HepG2 (cell line): ENCODE data around the gene TRIM7. TPM values are rescaled to one million over a fixed set of nuclear protein-coding genes. Genes with fewer than 3 reads are reported as not detected.

ENCODE experiments used
- BCLAF1 ChIP-seq: fragments of 450-650 bp; IDR thresholded peaks from 2 replicates; pipeline ENCODE4 v1.6.1; 2017; ENCODE audit warnings: mild to moderate bottlenecking
- BHLHE40 ChIP-seq: IDR thresholded peaks from 2 replicates; pipeline ENCODE4 v1.6.1; 2011; ENCODE audit warnings: low read length, improper control_type of control experiment
- EEA1 ChIP-seq: sonication (generic); formaldehyde crosslinking; IDR thresholded peaks from 2 replicates; pipeline ENCODE4 v1.5.1; 2020; ENCODE audit warnings: mild to moderate bottlenecking, missing genetic modification reagents, borderline replicate concordance
- ERF ChIP-seq: IDR thresholded peaks from 2 replicates; pipeline ENCODE4 v1.6.1; 2018; ENCODE audit warnings: missing biosample characterization, missing genetic modification reagents
- KAT7 ChIP-seq: IDR thresholded peaks from 2 replicates; pipeline ENCODE4 v1.6.1; 2018; ENCODE audit warnings: borderline replicate concordance, missing compliant biosample characterization
- MTA1 ChIP-seq: sonication (generic); formaldehyde crosslinking; IDR thresholded peaks from 2 replicates; pipeline ENCODE4 v1.4.0; 2020; ENCODE audit warnings: missing genetic modification reagents, mild to moderate bottlenecking, borderline replicate concordance
- PCBP2 ChIP-seq: fragments of 200-400 bp; formaldehyde crosslinking; optimal IDR thresholded peaks from 2 replicates; pipeline ENCODE3; 2018; ENCODE audit warnings: low read length, low read depth; ENCODE audit not compliant: poor library complexity, severe bottlenecking
- TFE3 ChIP-seq: IDR thresholded peaks from 2 replicates; pipeline ENCODE4 v1.6.1; 2016
- TOE1 ChIP-seq: sonication (generic); formaldehyde crosslinking; IDR thresholded peaks from 2 replicates; pipeline ENCODE4 v1.4.0; 2020; ENCODE audit warnings: mild to moderate bottlenecking, missing genetic modification reagents
- ZFX ChIP-seq: sonication (generic); formaldehyde crosslinking; IDR thresholded peaks from 2 replicates; pipeline ENCODE4 v1.4.0; 2020; ENCODE audit warnings: mild to moderate bottlenecking, low read depth, missing genetic modification reagents, moderate library complexity
- ZNF18 ChIP-seq: sonication (generic); formaldehyde crosslinking; IDR thresholded peaks from 2 replicates; pipeline ENCODE4 v1.8.0; 2022; ENCODE audit warnings: mild to moderate bottlenecking, missing genetic modification reagents; ENCODE audit not compliant: insufficient replicate concordance
- ZNF350 ChIP-seq: sonication (generic); formaldehyde crosslinking; IDR thresholded peaks from 2 replicates; pipeline ENCODE4 v1.4.0; 2020; ENCODE audit warnings: mild to moderate bottlenecking, low read depth, missing genetic modification reagents, borderline replicate concordance
- ZNF503 ChIP-seq: sonication (generic); formaldehyde crosslinking; IDR thresholded peaks from 2 replicates; pipeline ENCODE4 v1.4.0; 2020; ENCODE audit warnings: missing genetic modification reagents
- ZNF878 ChIP-seq: sonication (generic); formaldehyde crosslinking; IDR thresholded peaks from 2 replicates; pipeline ENCODE4 v1.8.1; 2023; ENCODE audit warnings: mild to moderate bottlenecking, missing genetic modification reagents, moderate library complexity
- polyA plus RNA-seq, 8 experiments: library from polyadenylated mRNA; depleted of rRNA in 3 of 8; stranded (reverse) in 7 of 8; unstranded in 1 of 8; fragments of >200 nt; fragmentation: Illumina TruSeq in 4 of 8; extraction: Trizol in 4 of 8; gene quantifications; 2 replicates each; pipeline versions ENCODE4 v1.2.1 to v1.2.3, GENCODE V29; 2011 to 2016; ENCODE audit warnings: low read depth in 4 of 8, missing spikeins in 1 of 8, mixed read lengths in 1 of 8; ENCODE audit not compliant: insufficient read depth in 1 of 8
- total RNA-seq, 5 experiments: library from RNA; depleted of rRNA; stranded (reverse); fragments of >200 nt; fragmentation: Illumina TruSeq; extraction: Trizol; gene quantifications; 2 replicates each; pipeline ENCODE4 v1.2.3, GENCODE V29; 2016; ENCODE audit warnings: low read depth in 1 of 5
- TF ChIP-seq, protein P1 (sequence below): sonication (generic); formaldehyde crosslinking; IDR thresholded peaks from 2 replicates; pipeline ENCODE4 v1.4.0; 2020; ENCODE audit warnings: mild to moderate bottlenecking, low read depth, missing genetic modification reagents
- TF ChIP-seq, protein P2 (sequence below): sonication (generic); formaldehyde crosslinking; IDR thresholded peaks from 2 replicates; pipeline ENCODE4 v1.9.0; 2021; ENCODE audit warnings: missing genetic modification reagents, borderline replicate concordance

The TRIM7 gene
- total and polyA plus RNA-seq, 2 of the 13 experiments (the other 11 are each of a cell fraction or from before 2014, with no cell fraction given): 0.13 TPM; not detected in 1

GRCh38 chr5:181223058-181223728, 18.2 kb upstream of the TRIM7 start, which contains the start of gene TRIM41 (continued):
- TF ChIP-seq ZNF18 (CRISPR knock-in tag) (peak; percentile 75), BCLAF1 (no peak), ZNF350 (CRISPR knock-in tag) (peak; percentile 92), KAT7 (CRISPR knock-in tag) (no peak), BHLHE40 (no peak), PCBP2 (no peak), ZNF878 (CRISPR knock-in tag) (no peak), ERF (CRISPR knock-in tag) (peak; percentile 51; the same call in 1 of the 2 replicates), ZFX (CRISPR knock-in tag) (peak; percentile 79; the same call in 1 of the 2 replicates), MTA1 (0 out of 2 replicates have a peak, but pooled peaks have one; percentile 52), ZNF503 (no peak; the same call in 1 of the 2 replicates), TOE1 (no peak), EEA1 (CRISPR knock-in tag) (no peak; the same call in 1 of the 2 replicates), TFE3 (CRISPR knock-in tag) (no peak)
- TF ChIP-seq, protein P1, sequence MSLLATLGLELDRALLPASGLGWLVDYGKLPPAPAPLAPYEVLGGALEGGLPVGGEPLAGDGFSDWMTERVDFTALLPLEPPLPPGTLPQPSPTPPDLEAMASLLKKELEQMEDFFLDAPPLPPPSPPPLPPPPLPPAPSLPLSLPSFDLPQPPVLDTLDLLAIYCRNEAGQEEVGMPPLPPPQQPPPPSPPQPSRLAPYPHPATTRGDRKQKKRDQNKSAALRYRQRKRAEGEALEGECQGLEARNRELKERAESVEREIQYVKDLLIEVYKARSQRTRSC (CRISPR knock-in tag): no peak
- TF ChIP-seq, protein P2, sequence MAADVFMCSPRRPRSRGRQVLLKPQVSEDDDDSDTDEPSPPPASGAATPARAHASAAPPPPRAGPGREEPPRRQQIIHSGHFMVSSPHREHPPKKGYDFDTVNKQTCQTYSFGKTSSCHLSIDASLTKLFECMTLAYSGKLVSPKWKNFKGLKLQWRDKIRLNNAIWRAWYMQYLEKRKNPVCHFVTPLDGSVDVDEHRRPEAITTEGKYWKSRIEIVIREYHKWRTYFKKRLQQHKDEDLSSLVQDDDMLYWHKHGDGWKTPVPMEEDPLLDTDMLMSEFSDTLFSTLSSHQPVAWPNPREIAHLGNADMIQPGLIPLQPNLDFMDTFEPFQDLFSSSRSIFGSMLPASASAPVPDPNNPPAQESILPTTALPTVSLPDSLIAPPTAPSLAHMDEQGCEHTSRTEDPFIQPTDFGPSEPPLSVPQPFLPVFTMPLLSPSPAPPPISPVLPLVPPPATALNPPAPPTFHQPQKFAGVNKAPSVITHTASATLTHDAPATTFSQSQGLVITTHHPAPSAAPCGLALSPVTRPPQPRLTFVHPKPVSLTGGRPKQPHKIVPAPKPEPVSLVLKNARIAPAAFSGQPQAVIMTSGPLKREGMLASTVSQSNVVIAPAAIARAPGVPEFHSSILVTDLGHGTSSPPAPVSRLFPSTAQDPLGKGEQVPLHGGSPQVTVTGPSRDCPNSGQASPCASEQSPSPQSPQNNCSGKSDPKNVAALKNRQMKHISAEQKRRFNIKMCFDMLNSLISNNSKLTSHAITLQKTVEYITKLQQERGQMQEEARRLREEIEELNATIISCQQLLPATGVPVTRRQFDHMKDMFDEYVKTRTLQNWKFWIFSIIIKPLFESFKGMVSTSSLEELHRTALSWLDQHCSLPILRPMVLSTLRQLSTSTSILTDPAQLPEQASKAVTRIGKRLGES: no peak
